GM19239 (cell line): ENCODE measurements around the gene FOXD4L1.
"Not testable (repeated sequence)": the region's sequence is repeated elsewhere in the genome, so short reads cannot be mapped to it uniquely, and the experiment has no call there.

ENCODE experiments used
- DNase-seq: peaks from one replicate; pipeline ENCODE4 v3.0.0; 2011; ENCODE audit warnings: low spot score; ENCODE audit not compliant: insufficient read length
- FAIRE-seq: peaks from 2 replicates; lab custom pipeline; 2011; peaks lifted over from hg19 to GRCh38; lab: Jason Lieb, UNC

FOXD4L1 gene

DNA sequence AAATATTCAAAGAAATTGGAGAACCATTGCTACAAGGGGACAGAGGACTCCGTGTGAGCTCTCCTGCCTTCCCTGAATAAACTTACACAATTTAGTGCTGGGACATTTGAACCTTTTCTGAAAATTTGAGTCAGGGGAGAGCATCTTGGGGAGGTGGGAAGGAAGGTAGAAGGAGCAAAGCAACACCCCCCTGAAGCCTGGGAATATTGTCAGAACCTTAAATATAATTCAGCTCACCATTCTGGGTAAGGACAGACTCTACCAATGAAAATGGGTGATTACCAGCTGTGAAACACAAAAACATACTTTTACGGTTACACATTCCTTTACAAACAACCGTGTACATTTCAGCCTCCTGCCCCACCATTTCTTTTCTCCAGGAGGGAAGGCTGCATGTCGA is at the start of gene FOXD4L1:
FOXD4L1 (plus strand) TSS at position 301 of the 400 bp plus-strand sequence. CDS start 592 bp downstream, outside the sequence.
- not testable (repeated sequence) for DNase-seq, FAIRE-seq

DNA sequence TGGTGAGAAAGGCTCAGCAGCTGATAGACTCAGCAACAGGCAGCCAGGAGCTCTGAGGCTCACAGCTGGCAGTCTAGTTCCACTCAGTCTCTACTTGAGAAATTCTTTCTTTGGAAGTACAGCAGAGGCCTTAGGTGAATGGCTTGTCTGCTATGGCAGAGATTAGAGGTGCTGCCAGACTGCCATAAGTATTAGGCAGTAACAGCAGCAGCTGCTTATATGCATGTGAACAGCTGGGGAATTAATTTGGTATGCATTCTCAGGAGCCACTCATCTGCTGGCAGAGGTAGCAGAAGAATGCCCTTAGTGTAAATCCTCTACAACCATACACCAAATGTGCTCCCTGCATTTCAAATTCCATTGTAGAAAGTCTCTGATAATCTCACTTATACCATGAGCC is 32.7 kb upstream of the FOXD4L1 start:
- FAIRE-seq, DNase-seq: not testable (repeated sequence)

GRCh38 chr2:113476688-113477368 is 21.6 kb upstream of the FOXD4L1 start:
- DNase-seq, FAIRE-seq: not testable (repeated sequence)

DNA sequence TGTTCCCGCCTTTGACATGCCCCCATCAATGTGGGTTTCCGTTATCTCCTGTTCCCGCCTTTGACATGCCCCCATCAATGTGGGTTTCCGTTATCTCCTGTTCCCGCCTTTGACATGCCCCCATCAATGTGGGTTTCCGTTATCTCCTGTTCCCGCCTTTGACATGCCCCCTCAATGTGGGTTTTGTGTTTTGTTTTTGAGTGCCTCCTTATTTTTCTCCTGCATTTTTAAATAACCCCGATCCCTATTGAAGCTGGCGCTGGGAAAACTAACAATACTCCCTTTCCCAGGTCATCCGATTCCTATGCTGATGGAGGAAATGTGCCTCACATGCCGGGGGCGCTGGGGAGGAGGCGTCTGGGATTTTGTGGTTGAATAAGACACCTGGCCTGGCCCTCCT is 1.9 kb upstream of the FOXD4L1 start:
- not testable (repeated sequence) for FAIRE-seq, DNase-seq

GRCh38 chr2:113499019-113499885 is 787 bp downstream of the FOXD4L1 start:
- FAIRE-seq, DNase-seq: not testable (repeated sequence)

- DNase-seq, FAIRE-seq: not testable (repeated sequence)
These were observed 1.6 kb downstream of the FOXD4L1 start for GRCh38 chr2:113499886-113500722.

DNA sequence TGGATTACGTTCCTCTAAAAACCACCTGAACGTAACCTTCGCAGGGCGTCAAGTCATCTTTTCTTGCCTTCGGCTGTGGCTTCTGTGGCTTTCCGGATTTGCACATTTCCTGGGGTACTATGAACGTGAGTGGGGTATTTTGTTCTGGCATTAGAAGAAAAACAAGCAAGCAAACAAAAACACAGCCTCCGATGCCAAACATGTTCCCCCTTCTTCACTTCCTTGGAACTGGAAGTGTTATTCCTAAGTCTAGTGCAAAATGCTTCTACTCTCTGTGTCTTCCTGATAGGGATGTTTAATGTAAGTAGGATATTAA is 2.2 kb downstream of the FOXD4L1 start:
- FAIRE-seq, DNase-seq: not testable (repeated sequence)

DNA sequence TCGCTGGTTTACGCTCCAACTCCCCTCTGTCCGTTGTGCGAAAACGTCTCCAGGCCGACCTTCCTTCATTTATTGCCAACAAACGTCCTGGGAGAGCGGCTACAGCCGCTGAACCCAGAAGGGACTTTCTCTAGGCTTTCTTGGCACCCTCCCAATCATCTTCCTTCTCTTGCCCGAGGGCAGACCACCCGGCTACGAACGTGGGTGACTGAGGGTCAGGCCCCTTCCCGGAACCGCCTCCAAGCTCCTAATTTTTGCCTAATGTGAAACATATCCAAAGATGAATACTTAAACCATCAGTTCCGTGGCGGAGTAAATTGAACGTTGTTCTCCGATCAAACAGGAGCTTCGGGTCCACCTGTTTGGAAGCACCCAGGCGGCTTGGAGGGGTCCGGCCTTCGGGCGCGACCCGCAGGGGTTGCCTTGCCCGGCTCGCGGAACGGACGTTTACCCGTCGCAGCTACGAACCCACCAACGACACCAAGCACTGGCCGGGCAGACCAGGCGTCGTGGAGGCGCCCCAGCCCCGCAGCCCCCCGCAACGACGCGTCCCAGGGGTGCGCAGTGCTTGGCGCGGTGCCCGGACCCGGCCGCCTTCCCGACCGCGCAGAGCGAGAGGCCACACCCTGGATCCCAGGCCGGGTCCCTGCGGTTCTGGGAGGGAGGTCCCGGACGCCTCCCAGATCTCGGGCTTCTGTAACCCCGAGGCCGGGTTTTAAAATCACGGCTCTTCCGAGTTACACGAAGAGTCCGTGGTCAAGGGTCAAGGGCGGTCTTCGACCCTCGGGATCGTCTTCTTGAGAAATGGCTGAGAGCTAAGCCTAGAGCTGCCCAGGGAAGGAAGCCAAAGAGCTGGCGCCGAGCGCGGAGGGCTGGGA is 4.0 kb downstream of the FOXD4L1 start:
- FAIRE-seq, DNase-seq: not testable (repeated sequence)

GRCh38 chr2:113503094-113504042 is 4.9 kb downstream of the FOXD4L1 start:
- DNase-seq = peak; percentile 14
- FAIRE-seq = not testable (repeated sequence)

DNA sequence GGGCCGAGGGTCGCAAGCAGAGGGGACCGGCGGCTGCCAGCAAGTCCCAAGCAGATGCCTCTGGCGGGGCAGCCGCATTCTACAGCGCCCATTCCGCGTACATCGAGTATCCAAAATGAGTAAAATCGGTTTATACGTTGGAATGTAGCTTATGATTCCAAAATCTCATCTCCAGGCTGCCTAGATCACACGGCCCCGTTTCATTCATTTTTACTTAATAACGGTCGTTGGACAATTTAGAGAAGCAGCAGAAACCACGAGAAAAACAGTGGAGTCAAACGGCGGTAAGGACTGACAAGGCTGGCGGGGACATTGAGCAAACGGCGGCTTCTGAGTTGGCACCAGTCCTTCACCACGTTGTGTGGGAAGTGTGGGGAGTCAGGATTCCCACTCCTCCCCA is 5.6 kb downstream of the FOXD4L1 start:
- not testable (repeated sequence) for FAIRE-seq, DNase-seq

- DNase-seq, FAIRE-seq: not testable (repeated sequence)
These were observed 9.1 kb downstream of the FOXD4L1 start for GRCh38 chr2:113507394-113508140.

DNA sequence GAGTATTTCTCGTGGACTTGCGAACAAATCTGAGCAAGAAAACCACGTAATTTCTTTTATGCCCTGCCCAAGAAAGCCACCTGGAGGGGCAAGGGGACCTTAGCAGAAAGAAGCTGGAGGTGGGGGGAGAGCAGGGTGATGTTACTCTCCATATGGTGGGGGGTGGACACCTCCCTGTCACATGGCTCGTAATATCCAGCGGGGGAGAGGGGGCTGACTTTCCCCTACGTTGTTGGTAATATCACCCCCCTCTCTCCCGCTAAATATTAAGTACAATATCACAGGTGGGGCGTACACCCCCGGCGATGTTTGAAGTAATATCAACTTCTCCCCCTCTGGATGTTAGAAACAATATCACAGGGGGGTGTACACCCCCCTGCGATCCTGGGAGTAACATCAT is 9.7 kb downstream of the FOXD4L1 start:
- not testable (repeated sequence) for DNase-seq, FAIRE-seq

- DNase-seq, FAIRE-seq: not testable (repeated sequence)
These were observed 12.4 kb downstream of the FOXD4L1 start for GRCh38 chr2:113510913-113511312.

DNA sequence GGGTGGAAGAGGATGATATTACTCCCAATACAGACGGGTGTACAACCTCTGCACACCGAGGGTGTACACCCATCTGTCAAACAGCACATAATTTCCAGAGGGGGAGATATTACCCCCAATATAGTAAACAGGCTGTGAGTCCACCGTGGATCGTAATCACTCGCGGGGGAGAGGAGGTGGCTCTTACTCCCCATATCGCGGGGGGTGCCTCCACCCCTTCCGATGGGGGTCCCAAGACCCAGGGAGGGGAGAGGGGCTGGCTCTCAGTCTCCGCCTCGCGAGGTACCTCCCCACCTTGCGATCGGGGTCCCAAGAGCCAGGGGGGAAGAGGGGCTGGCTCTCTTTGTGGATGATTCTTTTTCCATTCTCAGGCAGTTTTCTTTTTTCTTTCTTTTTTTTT is 13.4 kb downstream of the FOXD4L1 start:
- not testable (repeated sequence) for FAIRE-seq, DNase-seq

- not testable (repeated sequence) for FAIRE-seq, DNase-seq
These were observed 17.0 kb downstream of the FOXD4L1 start for GRCh38 chr2:113515457-113515856.

GRCh38 chr2:113515995-113516394 is 17.5 kb downstream of the FOXD4L1 start:
- not testable (repeated sequence) for FAIRE-seq

GRCh38 chr2:113517025-113517424 is 18.6 kb downstream of the FOXD4L1 start:
- not testable (repeated sequence) for FAIRE-seq, DNase-seq

More at GRCh38 chr2:113515995-113516394, 17.5 kb downstream of the FOXD4L1 start:
- not testable (repeated sequence) for DNase-seq
